IMR-90 (cell line): ENCODE results near the gene TMEM127. TPM values are rescaled to one million over a fixed set of nuclear protein-coding genes. Genes with fewer than 3 reads are reported as not detected.

ENCODE experiments used
- ATAC-seq: fragments of 200-7000 bp; cut with Tn5 transposase; 2 replicates; pipeline ENCODE4 v1.9.1; 2020; ENCODE audit warnings: low read depth, mild to moderate bottlenecking, moderate library complexity
- BruUV-seq: library from RNA; stranded (reverse); fragments of 400-500 nt; replicated peaks from 2 replicates; lab custom pipeline; 2021; lab: Mats Ljungman, UMichigan
- CTCF ChIA-PET: fragments of 300-600 bp; formaldehyde crosslinking; extraction: SDS; loops from one replicate; lab custom pipeline; 2021; ENCODE audit warnings: antibody characterized with exemption; lab: Yijun Ruan, JAX
- POLR2A ChIA-PET: fragments of 300-600 bp; sonication (Branson Sonifier 250); formaldehyde crosslinking; loops from one replicate; lab custom pipeline; 2022; ENCODE audit warnings: antibody characterized with exemption; ENCODE audit not compliant: unreplicated experiment; lab: Charles Lee
- DNase-seq: peaks from one replicate; pipeline ENCODE4 v3.0.0; 2013
- H2AFZ ChIP-seq: replicated peaks from 2 replicates; pipeline ENCODE3; 2013; ENCODE audit warnings: low read length, mild to moderate bottlenecking; ENCODE audit not compliant: poor library complexity
- H2AK5ac ChIP-seq: 2 replicates; pipeline ENCODE4 v1.6.1; 2013; ENCODE audit warnings: low read depth, low read length, inconsistent platforms
- H2AK9ac ChIP-seq: replicated peaks from 2 replicates; pipeline ENCODE3; 2013; ENCODE audit warnings: mild to moderate bottlenecking, low read depth, low read length, moderate library complexity; ENCODE audit not compliant: poor library complexity
- H2BK120ac ChIP-seq: 2 replicates; pipeline ENCODE4 v1.6.1; 2013; ENCODE audit warnings: low read depth, low read length, inconsistent platforms
- H2BK15ac ChIP-seq: 3 replicates; pipeline ENCODE4 v1.6.1; 2013; ENCODE audit warnings: low read depth, low read length, inconsistent platforms
- H2BK20ac ChIP-seq: 2 replicates; pipeline ENCODE4 v1.6.1; 2013; ENCODE audit warnings: low read depth, mild to moderate bottlenecking, inconsistent platforms, low read length, moderate library complexity
- H2BK5ac ChIP-seq: 2 replicates; pipeline ENCODE4 v1.6.1; 2013; ENCODE audit warnings: mild to moderate bottlenecking, low read depth, low read length, inconsistent platforms; ENCODE audit not compliant: poor library complexity, severe bottlenecking
- H3K14ac ChIP-seq: replicated peaks from 2 replicates; pipeline ENCODE4 v1.6.1; 2013; ENCODE audit warnings: low read depth, low read length, inconsistent platforms
- H3K18ac ChIP-seq: 2 replicates; pipeline ENCODE4 v1.6.1; 2013; ENCODE audit warnings: low read depth, low read length, control low read depth
- H3K23ac ChIP-seq: 2 replicates; pipeline ENCODE4 v1.6.1; 2013; ENCODE audit warnings: low read depth, low read length, inconsistent platforms
- H3K27ac ChIP-seq: 2 replicates; pipeline ENCODE4 v1.5.1; 2013; ENCODE audit warnings: mild to moderate bottlenecking, control low read depth, low read length; ENCODE audit not compliant: insufficient read depth
- H3K27me3 ChIP-seq: 2 replicates; pipeline ENCODE4 v1.6.1; 2013; ENCODE audit warnings: low read length; ENCODE audit not compliant: control insufficient read depth, insufficient read depth
- H3K36me3 ChIP-seq: 2 replicates; pipeline ENCODE4 v1.6.1; 2013; ENCODE audit warnings: low read length, mixed read lengths; ENCODE audit not compliant: control insufficient read depth, insufficient read depth
- H3K4ac ChIP-seq: 2 replicates; pipeline ENCODE4 v1.6.1; 2013; ENCODE audit warnings: low read depth, low read length, inconsistent platforms
- H3K4me1 ChIP-seq: 2 replicates; pipeline ENCODE4 v1.6.1; 2013; ENCODE audit warnings: low read length, mixed read lengths; ENCODE audit not compliant: control insufficient read depth, insufficient read depth
- H3K4me2 ChIP-seq: 2 replicates; pipeline ENCODE4 v1.6.1; 2013; ENCODE audit warnings: low read depth, mild to moderate bottlenecking, control low read depth, low read length, moderate library complexity
- H3K4me3 ChIP-seq: 2 replicates; pipeline ENCODE4 v1.5.1; 2013; ENCODE audit warnings: low read depth, mild to moderate bottlenecking, control low read depth, low read length, moderate library complexity; ENCODE audit not compliant: insufficient read depth
- H3K56ac ChIP-seq: 2 replicates; pipeline ENCODE4 v1.6.1; 2013; ENCODE audit warnings: low read length, inconsistent platforms; ENCODE audit not compliant: insufficient read depth; ENCODE audit errors: extremely low read depth
- H3K79me1 ChIP-seq, 2 experiments: 2 replicates each; pipeline ENCODE4 v1.6.1; 2013; ENCODE audit warnings: low read length in 2 of 2, inconsistent platforms in 1 of 2, low read depth in 1 of 2
- H3K9ac ChIP-seq: 2 replicates; pipeline ENCODE4 v1.6.1; 2013; ENCODE audit warnings: low read depth, low read length, control low read depth
- H3K9me1 ChIP-seq: 2 replicates; pipeline ENCODE4 v1.6.1; 2013; ENCODE audit warnings: low read length, inconsistent platforms; ENCODE audit not compliant: insufficient read depth
- H3K9me3 ChIP-seq: 2 replicates; pipeline ENCODE4 v1.6.1; 2013; ENCODE audit warnings: low read length; ENCODE audit not compliant: control insufficient read depth, insufficient read depth
- H4K20me1 ChIP-seq: 2 replicates; pipeline ENCODE4 v1.6.1; 2013; ENCODE audit warnings: low read length, inconsistent platforms; ENCODE audit not compliant: insufficient read depth
- H4K5ac ChIP-seq: 2 replicates; pipeline ENCODE4 v1.6.1; 2013; ENCODE audit warnings: mild to moderate bottlenecking, low read depth, low read length, control low read depth
- H4K8ac ChIP-seq, 2 experiments: 2 replicates each; pipeline ENCODE4 v1.6.1; 2013; ENCODE audit warnings: low read depth in 2 of 2, low read length in 2 of 2, control low read depth in 1 of 2, inconsistent platforms in 1 of 2
- H4K91ac ChIP-seq: 2 replicates; pipeline ENCODE4 v1.6.1; 2013; ENCODE audit warnings: low read depth, low read length, inconsistent platforms; ENCODE audit not compliant: insufficient read depth
- BHLHE40 ChIP-seq: fragments of 150-350 bp; IDR thresholded peaks from 2 replicates; pipeline ENCODE4 v1.6.1; 2016; ENCODE audit warnings: mild to moderate bottlenecking, low read depth, low read length
- CEBPB ChIP-seq: IDR thresholded peaks from 2 replicates; pipeline ENCODE4 v1.6.1; 2012; ENCODE audit warnings: low read depth, low read length, improper control_type of control experiment
- CHD1 ChIP-seq: IDR thresholded peaks from 2 replicates; pipeline ENCODE4 v1.6.1; 2012; ENCODE audit warnings: low read depth, low read length, improper control_type of control experiment
- FOS ChIP-seq: fragments of 150-350 bp; IDR thresholded peaks from 2 replicates; pipeline ENCODE4 v1.6.1; 2016; ENCODE audit warnings: low read depth, low read length
- MAFK ChIP-seq: IDR thresholded peaks from 2 replicates; pipeline ENCODE4 v1.6.1; 2012; ENCODE audit warnings: low read depth, low read length, improper control_type of control experiment
- MAZ ChIP-seq: IDR thresholded peaks from 2 replicates; pipeline ENCODE4 v1.6.1; 2012; ENCODE audit warnings: low read depth, mild to moderate bottlenecking, low read length, improper control_type of control experiment, moderate library complexity, borderline replicate concordance
- MXI1 ChIP-seq: IDR thresholded peaks from 2 replicates; pipeline ENCODE4 v1.6.1; 2012; ENCODE audit warnings: low read depth, mild to moderate bottlenecking, low read length, moderate library complexity, borderline replicate concordance
- NFE2L2 ChIP-seq: fragments of 150-350 bp; IDR thresholded peaks from 2 replicates; pipeline ENCODE4 v1.6.1; 2016; ENCODE audit warnings: low read depth, mild to moderate bottlenecking, low read length
- POLR2A ChIP-seq: IDR thresholded peaks from 2 replicates; pipeline ENCODE4 v1.6.1; 2012; ENCODE audit warnings: mild to moderate bottlenecking, low read depth, low read length
- RAD21 ChIP-seq: IDR thresholded peaks from 2 replicates; pipeline ENCODE4 v1.6.1; 2012; ENCODE audit warnings: low read length, improper control_type of control experiment
- RCOR1 ChIP-seq: IDR thresholded peaks from 2 replicates; pipeline ENCODE4 v1.6.1; 2012; ENCODE audit warnings: mild to moderate bottlenecking, low read length, improper control_type of control experiment; ENCODE audit not compliant: insufficient replicate concordance
- RFX5 ChIP-seq: IDR thresholded peaks from 2 replicates; pipeline ENCODE4 v1.8.0; 2012; ENCODE audit warnings: low read depth, mild to moderate bottlenecking, low read length, moderate library complexity
- SMC3 ChIP-seq: fragments of 150-350 bp; IDR thresholded peaks from 2 replicates; pipeline ENCODE4 v1.6.1; 2016; ENCODE audit warnings: low read depth, mild to moderate bottlenecking, antibody characterized with exemption, low read length, moderate library complexity
- WGBS, 2 experiments: methylation state at CpG; one replicate each; pipeline versions ENCODE4 v1.1.5 to v1.1.7; 2013; ENCODE audit warnings: missing lambda C conversion rate in 2 of 2; ENCODE audit not compliant: insufficient read length in 1 of 2; ENCODE audit errors: extremely low coverage in 2 of 2; 5-methylcytosine and 5-hydroxymethylcytosine counted together
- dilution Hi-C: fragments of 300-500 bp; cut with HindIII; formaldehyde crosslinking; loops from one replicate; pipeline ENCODE4 v1.14.3; 2018; ENCODE audit warnings: low sequenced_read_pairs; ENCODE audit not compliant: unreplicated experiment
- in situ Hi-C: fragments of 300-500 bp; cut with MboI; formaldehyde crosslinking; loops from 3 replicates; pipeline ENCODE4 v1.14.3; 2019; ENCODE audit warnings: low sequenced_read_pairs, inconsistent platforms, mixed read lengths
- intact Hi-C: fragments of 100-400 bp; cut with micrococcal nuclease; formaldehyde crosslinking; loops from 2 replicates; pipeline ENCODE4 v1.10.0; 2022
- polyA plus RNA-seq, 3 experiments: library from polyadenylated mRNA; depleted of rRNA; stranded (reverse); fragments of >200 nt; gene quantifications; 2 replicates each; pipeline ENCODE4 v1.2.3, GENCODE V29; 2012; ENCODE audit warnings: low replicate concordance in 1 of 3
- total RNA-seq: library from RNA; depleted of rRNA; stranded (reverse); fragments of >200 nt; gene quantifications from 2 replicates; pipeline ENCODE4 v1.2.3, GENCODE V29; 2012
- TF ChIP-seq, protein P1 (sequence below): conservative IDR thresholded peaks from 2 replicates; pipeline ENCODE4 v1.5.1; 2012; ENCODE audit warnings: mild to moderate bottlenecking, low read depth, low read length, improper control_type of control experiment
- TF ChIP-seq, protein P2 (sequence below): fragments of 150-350 bp; IDR thresholded peaks from 2 replicates; pipeline ENCODE4 v1.6.1; 2017; ENCODE audit warnings: mild to moderate bottlenecking, antibody characterized with exemption, low read length, low read depth
- TF ChIP-seq, protein P3 (sequence below): fragments of 150-350 bp; IDR thresholded peaks from 2 replicates; pipeline ENCODE4 v1.6.1; 2016; ENCODE audit warnings: low read depth, mild to moderate bottlenecking, low read length, moderate library complexity, borderline replicate concordance

TMEM127 gene
- total and polyA plus RNA-seq, 2 of the 4 experiments (the other 2 are of a cell fraction), result 35.7 to 47.6 TPM

DNA sequence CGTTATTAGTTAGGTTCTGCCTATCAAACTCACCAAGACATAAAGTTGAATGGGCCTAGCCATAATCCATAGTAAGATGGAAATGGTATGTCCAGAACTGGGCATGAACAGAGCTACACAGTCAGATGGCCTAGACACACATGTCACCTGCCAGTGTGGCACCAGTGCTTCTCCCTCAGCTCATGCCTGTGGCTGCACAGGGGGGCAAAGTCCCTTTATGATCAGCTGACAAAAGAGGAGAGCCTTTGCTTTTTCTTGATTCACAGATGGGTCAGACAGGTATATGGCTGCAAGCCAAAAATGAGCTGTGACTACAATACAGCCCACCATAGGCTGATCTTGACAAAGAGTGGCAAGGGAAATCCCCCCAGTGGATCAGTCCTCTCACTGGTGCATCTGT is 28.9 kb downstream of the TMEM127 start:
- no peak overlapping the region for H2BK120ac ChIP-seq
- intact Hi-C loops, result no loop called here
- dilution Hi-C loops, result no loop called here
- no CpG with 5 or more reads among the region's 1 CpG for WGBS, 2 experiments
- H3K9ac ChIP-seq, result no peak overlapping the region
- TF ChIP-seq, protein P1, sequence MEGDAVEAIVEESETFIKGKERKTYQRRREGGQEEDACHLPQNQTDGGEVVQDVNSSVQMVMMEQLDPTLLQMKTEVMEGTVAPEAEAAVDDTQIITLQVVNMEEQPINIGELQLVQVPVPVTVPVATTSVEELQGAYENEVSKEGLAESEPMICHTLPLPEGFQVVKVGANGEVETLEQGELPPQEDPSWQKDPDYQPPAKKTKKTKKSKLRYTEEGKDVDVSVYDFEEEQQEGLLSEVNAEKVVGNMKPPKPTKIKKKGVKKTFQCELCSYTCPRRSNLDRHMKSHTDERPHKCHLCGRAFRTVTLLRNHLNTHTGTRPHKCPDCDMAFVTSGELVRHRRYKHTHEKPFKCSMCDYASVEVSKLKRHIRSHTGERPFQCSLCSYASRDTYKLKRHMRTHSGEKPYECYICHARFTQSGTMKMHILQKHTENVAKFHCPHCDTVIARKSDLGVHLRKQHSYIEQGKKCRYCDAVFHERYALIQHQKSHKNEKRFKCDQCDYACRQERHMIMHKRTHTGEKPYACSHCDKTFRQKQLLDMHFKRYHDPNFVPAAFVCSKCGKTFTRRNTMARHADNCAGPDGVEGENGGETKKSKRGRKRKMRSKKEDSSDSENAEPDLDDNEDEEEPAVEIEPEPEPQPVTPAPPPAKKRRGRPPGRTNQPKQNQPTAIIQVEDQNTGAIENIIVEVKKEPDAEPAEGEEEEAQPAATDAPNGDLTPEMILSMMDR, result no peak
- TF ChIP-seq RCOR1 (no peak), SMC3 (no peak), MAFK (no peak), MXI1 (no peak), NFE2L2 (no peak), CEBPB (no peak), BHLHE40 (no peak), RAD21 (no peak), FOS (no peak), CHD1 (no peak), MAZ (no peak), RFX5 (no peak), POLR2A (no peak)
- TF ChIP-seq, protein P2, sequence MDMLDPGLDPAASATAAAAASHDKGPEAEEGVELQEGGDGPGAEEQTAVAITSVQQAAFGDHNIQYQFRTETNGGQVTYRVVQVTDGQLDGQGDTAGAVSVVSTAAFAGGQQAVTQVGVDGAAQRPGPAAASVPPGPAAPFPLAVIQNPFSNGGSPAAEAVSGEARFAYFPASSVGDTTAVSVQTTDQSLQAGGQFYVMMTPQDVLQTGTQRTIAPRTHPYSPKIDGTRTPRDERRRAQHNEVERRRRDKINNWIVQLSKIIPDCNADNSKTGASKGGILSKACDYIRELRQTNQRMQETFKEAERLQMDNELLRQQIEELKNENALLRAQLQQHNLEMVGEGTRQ, result no peak
- TF ChIP-seq, protein P3, sequence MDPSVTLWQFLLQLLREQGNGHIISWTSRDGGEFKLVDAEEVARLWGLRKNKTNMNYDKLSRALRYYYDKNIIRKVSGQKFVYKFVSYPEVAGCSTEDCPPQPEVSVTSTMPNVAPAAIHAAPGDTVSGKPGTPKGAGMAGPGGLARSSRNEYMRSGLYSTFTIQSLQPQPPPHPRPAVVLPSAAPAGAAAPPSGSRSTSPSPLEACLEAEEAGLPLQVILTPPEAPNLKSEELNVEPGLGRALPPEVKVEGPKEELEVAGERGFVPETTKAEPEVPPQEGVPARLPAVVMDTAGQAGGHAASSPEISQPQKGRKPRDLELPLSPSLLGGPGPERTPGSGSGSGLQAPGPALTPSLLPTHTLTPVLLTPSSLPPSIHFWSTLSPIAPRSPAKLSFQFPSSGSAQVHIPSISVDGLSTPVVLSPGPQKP, result no peak
- no TSS peak for BruUV-seq
- ChIA-PET POLR2A (no interaction called here), CTCF (no interaction called here)
- H3K23ac ChIP-seq, result no peak overlapping the region
- peaks cover 4% of the 10 kb centered on the region for H3K36me3 ChIP-seq
- H4K20me1 ChIP-seq, result no peaks in the 10 kb centered on the region; the same call in 1 of the 2 replicates
- no peak overlapping the region for H3K4me2 ChIP-seq
- no peaks in the 10 kb centered on the region for H3K9me3 ChIP-seq
- no peak overlapping the region for H3K56ac ChIP-seq
- no peak overlapping the region for H2AK9ac ChIP-seq
- in situ Hi-C loops, result no loop called here
- peaks cover 6% of the 10 kb centered on the region; the same call in 1 of the 2 replicates for H3K9me1 ChIP-seq
- H3K4ac ChIP-seq, result no peak overlapping the region
- H3K4me3 ChIP-seq, result no peak overlapping the region
- no peak overlapping the region for H4K91ac ChIP-seq
- peaks cover under 1% of the 10 kb centered on the region; the same call in 1 of the 2 replicates for H3K4me1 ChIP-seq
- H4K8ac ChIP-seq, result no peak overlapping the region
- no peak overlapping the region for H2AFZ ChIP-seq
- ATAC-seq (no peak), DNase-seq (no peak)
- no peak overlapping the region for H3K27ac ChIP-seq
- H2AK5ac ChIP-seq, result no peak overlapping the region
- no peak overlapping the region for H2BK20ac ChIP-seq
- H3K79me1 ChIP-seq, result no peaks in the 10 kb centered on the region
- H3K14ac ChIP-seq, result no peak overlapping the region
- no peaks in the 10 kb centered on the region for H3K27me3 ChIP-seq
- H3K18ac ChIP-seq, result no peak overlapping the region
- no peak overlapping the region for H2BK15ac ChIP-seq
- no peak overlapping the region for H4K5ac ChIP-seq
- no peak overlapping the region for H2BK5ac ChIP-seq
